ENCODE results near the gene VPS9D1.

GRCh38 chr16:89749637-89750036 is 28.9 kb upstream of the VPS9D1 start:
- TF ChIP-seq POLR2A (IDR thresholded peaks at IDR 0.05; ENCODE audit: low read length) (no peak), GATA1 (IDR thresholded peaks at IDR 0.05; ENCODE audit: low read depth, low read length) (no peak)

All from erythroblast (primary cell).